Sigmoid colon (tissue), 4 donors: ENCODE results near the gene NMNAT3.

ENCODE experiments used
- POLR2AphosphoS5 ChIP-seq, 4 donors: sonication (generic); formaldehyde crosslinking; IDR thresholded peaks; one replicate each; pipeline ENCODE4 v1.6.1; 2017; ENCODE audit warnings: antibody characterized with exemption in 4 of 4
- TF ChIP-seq, protein P1 (sequence below), 4 experiments: fragments of 450-650 bp in 3 of 4; fragments of 200-600 bp in 1 of 4; IDR thresholded peaks; one replicate each; pipeline ENCODE4 v1.5.1; 2016 to 2019; ENCODE audit warnings: antibody characterized with exemption in 4 of 4, mild to moderate bottlenecking in 3 of 4, moderate library complexity in 2 of 4

DNA sequence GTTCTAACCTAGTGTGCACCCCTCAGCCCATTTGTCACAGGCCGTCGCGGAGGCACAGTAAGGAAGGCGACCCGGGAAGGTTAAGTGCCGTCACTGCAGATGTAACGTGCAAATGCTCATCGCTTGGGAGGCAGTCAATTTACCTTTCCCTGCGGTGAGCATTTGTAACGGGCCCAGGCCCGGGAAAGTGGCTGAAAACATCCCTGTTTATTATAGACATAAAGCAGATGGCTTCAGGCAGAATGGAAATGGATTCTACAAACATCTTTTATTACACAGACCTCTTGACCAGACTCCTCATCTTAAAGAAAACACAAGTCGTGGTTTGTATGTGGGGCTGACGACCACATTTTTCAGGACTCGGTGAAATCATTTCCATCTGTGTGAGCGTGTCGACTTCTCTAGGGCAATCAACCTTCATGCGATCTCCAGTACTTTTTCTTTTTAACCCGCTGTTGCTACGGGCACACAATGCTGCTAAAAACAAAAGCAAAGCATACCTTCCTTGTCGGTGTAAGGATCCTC is 43.6 kb downstream of the NMNAT3 start:
- TF ChIP-seq, protein P1, sequence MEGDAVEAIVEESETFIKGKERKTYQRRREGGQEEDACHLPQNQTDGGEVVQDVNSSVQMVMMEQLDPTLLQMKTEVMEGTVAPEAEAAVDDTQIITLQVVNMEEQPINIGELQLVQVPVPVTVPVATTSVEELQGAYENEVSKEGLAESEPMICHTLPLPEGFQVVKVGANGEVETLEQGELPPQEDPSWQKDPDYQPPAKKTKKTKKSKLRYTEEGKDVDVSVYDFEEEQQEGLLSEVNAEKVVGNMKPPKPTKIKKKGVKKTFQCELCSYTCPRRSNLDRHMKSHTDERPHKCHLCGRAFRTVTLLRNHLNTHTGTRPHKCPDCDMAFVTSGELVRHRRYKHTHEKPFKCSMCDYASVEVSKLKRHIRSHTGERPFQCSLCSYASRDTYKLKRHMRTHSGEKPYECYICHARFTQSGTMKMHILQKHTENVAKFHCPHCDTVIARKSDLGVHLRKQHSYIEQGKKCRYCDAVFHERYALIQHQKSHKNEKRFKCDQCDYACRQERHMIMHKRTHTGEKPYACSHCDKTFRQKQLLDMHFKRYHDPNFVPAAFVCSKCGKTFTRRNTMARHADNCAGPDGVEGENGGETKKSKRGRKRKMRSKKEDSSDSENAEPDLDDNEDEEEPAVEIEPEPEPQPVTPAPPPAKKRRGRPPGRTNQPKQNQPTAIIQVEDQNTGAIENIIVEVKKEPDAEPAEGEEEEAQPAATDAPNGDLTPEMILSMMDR (IDR thresholded peaks at IDR 0.05) = no peak
- no peak for TF ChIP-seq POLR2AphosphoS5 (IDR thresholded peaks at IDR 0.05)
